CD4-positive, CD25-positive, alpha-beta regulatory T cell (primary cell): ENCODE results near the gene CHP1. TPM values are rescaled to one million over a fixed set of nuclear protein-coding genes. Genes with fewer than 3 reads are reported as not detected.
A peak's percentile ranks its signal among the peaks of the same experiment; 100 is the strongest.
"Not testable (repeated sequence)": the region's sequence is repeated elsewhere in the genome, so short reads cannot be mapped to it uniquely, and the experiment has no call there.

Experiments used
- ATAC-seq, 2 donors: fragments of 150-1000 bp; cut with Tn5 transposase; one replicate each; pipeline ENCODE4 v1.10.0; 2021; ENCODE audit warnings: low read depth in 2 of 2, moderate number of reproducible peaks in 2 of 2, moderate library complexity in 1 of 2
- DNase-seq, 3 donors: peaks; one replicate each; pipeline versions ENCODE4 v3.0.0 to v3.0.0-alpha.2; 2012 to 2022; ENCODE audit warnings: mixed read lengths in 1 of 3
- H3K27ac ChIP-seq: one replicate; pipeline ENCODE4 v1.7.0; 2013; ENCODE audit warnings: mild to moderate bottlenecking, low read length; ENCODE audit not compliant: insufficient read depth, poor library complexity, severe bottlenecking
- H3K27me3 ChIP-seq: one replicate; pipeline ENCODE4 v1.7.0; 2013; ENCODE audit warnings: low read length; ENCODE audit not compliant: control insufficient read depth, insufficient read depth
- H3K36me3 ChIP-seq: one replicate; pipeline ENCODE4 v1.7.0; 2013; ENCODE audit warnings: mild to moderate bottlenecking, low read length, moderate library complexity; ENCODE audit not compliant: control insufficient read depth, insufficient read depth
- H3K4me1 ChIP-seq: 2 replicates; pipeline ENCODE4 v1.7.0; 2013; ENCODE audit warnings: mild to moderate bottlenecking, low read length; ENCODE audit not compliant: insufficient read depth, control insufficient read depth, poor library complexity, severe bottlenecking
- H3K4me3 ChIP-seq: one replicate; pipeline ENCODE4 v1.7.0; 2013; ENCODE audit warnings: low read depth, mild to moderate bottlenecking, low read length, moderate library complexity
- H3K9me3 ChIP-seq, 2 experiments: 1 replicate in 1 of 2; 2 replicates in 1 of 2; pipeline ENCODE4 v1.7.0; 2013; ENCODE audit warnings: low read length in 2 of 2, mild to moderate bottlenecking in 1 of 2, moderate library complexity in 1 of 2; ENCODE audit not compliant: control insufficient read depth in 2 of 2
- H3K27ac Mint-ChIP-seq, 3 donors: one replicate each; pipeline ENCODE4 v1.8.0; 2020 to 2022; ENCODE audit warnings: mild to moderate bottlenecking in 3 of 3, mixed read lengths in 3 of 3, moderate library complexity in 2 of 3
- H3K27me3 Mint-ChIP-seq: one replicate; pipeline ENCODE4 v1.8.0; 2022; ENCODE audit warnings: mild to moderate bottlenecking, mixed read lengths
- H3K36me3 Mint-ChIP-seq: one replicate; pipeline ENCODE4 v1.8.0; 2020; ENCODE audit warnings: mixed read lengths
- H3K4me1 Mint-ChIP-seq, 4 donors: one replicate each; pipeline ENCODE4 v1.8.0; 2020 to 2022; ENCODE audit warnings: mixed read lengths in 4 of 4, mild to moderate bottlenecking in 1 of 4
- H3K4me3 Mint-ChIP-seq, 4 donors: one replicate each; pipeline ENCODE4 v1.8.0; 2020 to 2022; ENCODE audit warnings: mild to moderate bottlenecking in 4 of 4, mixed read lengths in 4 of 4, moderate library complexity in 3 of 4
- H3K9me3 Mint-ChIP-seq, 7 donors: one replicate each; pipeline ENCODE4 v1.8.0; 2020 to 2022; ENCODE audit warnings: mixed read lengths in 7 of 7, mild to moderate bottlenecking in 3 of 7, moderate library complexity in 2 of 7
- polyA plus RNA-seq, 4 donors: library from polyadenylated mRNA; unstranded; fragments of 300-500 nt; fragmentation: Illumina TruSeq; gene quantifications; one replicate each; pipeline ENCODE4 v1.2.3, GENCODE V29; 2021
- total RNA-seq: library from RNA; stranded (reverse); gene quantifications from one replicate; pipeline ENCODE4 v1.2.3, GENCODE V29; 2022

Gene CHP1
- total and polyA plus RNA-seq, 5 donors from 2014 or later: 17.9 to 34.7 (median 20.2) TPM

DNA sequence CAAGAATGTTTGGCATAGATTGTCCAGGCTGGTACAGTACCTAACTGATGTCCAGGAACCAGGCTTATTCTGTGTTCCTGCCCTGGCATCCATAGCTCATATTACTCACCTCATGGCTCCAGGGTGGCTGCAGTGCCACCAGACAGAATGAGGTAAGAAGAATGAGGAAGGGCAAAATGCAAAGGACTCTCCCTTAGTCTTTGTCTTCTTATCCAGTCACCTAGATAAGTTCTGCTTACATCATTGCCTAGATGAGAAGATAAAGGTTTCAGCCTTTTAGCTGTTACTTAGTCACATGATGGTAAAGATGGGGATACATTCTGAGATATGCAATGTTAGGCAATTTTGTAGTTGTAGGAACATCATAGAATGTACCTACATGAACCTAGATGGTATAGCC lies 45.8 kb downstream of the CHP1 start:
- H3K27ac Mint-ChIP-seq: no peak overlapping the region
- peaks cover 22% of the 10 kb centered on the region for H3K36me3 Mint-ChIP-seq
- no peaks in the 10 kb centered on the region for H3K9me3 Mint-ChIP-seq
- no peaks in the 10 kb centered on the region for H3K27me3 Mint-ChIP-seq
- no peaks in the 10 kb centered on the region for H3K9me3 ChIP-seq
- H3K36me3 ChIP-seq: peaks cover 8% of the 10 kb centered on the region
- DNase-seq (no peak), ATAC-seq (no peak)
- H3K4me3 ChIP-seq: no peak overlapping the region
- no peak overlapping the region for H3K27ac ChIP-seq
- no peak overlapping the region for H3K4me3 Mint-ChIP-seq
- H3K27me3 ChIP-seq: no peaks in the 10 kb centered on the region
- H3K4me1 ChIP-seq: no peaks in the 10 kb centered on the region
- H3K4me1 Mint-ChIP-seq: no peaks in the 10 kb centered on the region

- no peaks in the 10 kb centered on the region for H3K27me3 ChIP-seq
- H3K9me3 Mint-ChIP-seq: no peaks in the 10 kb centered on the region
- H3K4me3 ChIP-seq: no peak overlapping the region
- H3K4me1 ChIP-seq: peaks cover 7% of the 10 kb centered on the region
- H3K36me3 ChIP-seq: peaks cover 7% of the 10 kb centered on the region
- H3K4me1 Mint-ChIP-seq: peaks cover under 1 to 10% (median 6%) of the 10 kb centered on the region in 4 donors
- H3K36me3 Mint-ChIP-seq: peaks cover 22% of the 10 kb centered on the region
- DNase-seq: no peak
- no peaks in the 10 kb centered on the region for H3K9me3 ChIP-seq
- no peak for ATAC-seq
- H3K27ac Mint-ChIP-seq: no peak overlapping the region
- H3K27ac ChIP-seq: no peak overlapping the region
- no peaks in the 10 kb centered on the region for H3K27me3 Mint-ChIP-seq
- no peak overlapping the region for H3K4me3 Mint-ChIP-seq
Measured at GRCh38 chr15:41278319-41278718, 47.3 kb downstream of the CHP1 start.

DNA sequence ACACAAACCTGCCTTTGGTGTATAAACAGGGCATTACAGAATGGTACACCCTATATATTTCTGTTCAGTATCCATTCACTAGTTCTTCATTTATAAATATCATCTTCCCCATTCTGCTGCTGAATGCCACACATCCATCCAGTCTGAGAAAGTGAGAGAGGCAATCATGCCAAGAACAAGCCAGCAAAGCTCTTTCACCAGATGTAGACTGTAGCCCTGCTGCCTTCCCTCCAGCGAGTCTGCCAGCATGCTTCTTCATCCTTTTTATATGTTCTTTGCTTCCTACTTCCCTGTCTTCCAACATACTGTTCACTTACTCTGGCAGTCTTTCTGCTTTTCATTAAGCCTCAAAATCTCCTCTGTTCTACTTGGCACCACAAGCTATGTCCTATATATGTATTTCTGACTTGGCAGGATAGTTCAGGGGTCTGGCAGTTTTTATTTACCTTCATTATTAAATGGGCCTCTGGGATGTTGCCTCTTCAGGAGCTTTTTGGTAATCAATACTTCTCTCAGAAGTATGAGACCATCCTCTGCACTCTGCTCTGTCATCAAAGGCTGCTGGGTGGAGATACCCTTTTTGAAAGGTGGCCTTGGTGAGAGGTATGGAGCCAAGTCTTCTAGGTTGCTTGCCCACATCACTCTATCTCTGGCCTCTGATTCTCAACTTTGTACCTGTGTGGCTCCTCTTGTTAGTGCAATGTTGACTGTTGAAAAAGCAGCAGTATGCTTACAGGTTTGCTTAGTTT lies 48.6 kb downstream of the CHP1 start:
- peaks cover 4% of the 10 kb centered on the region for H3K27me3 Mint-ChIP-seq
- H3K27me3 ChIP-seq: no peaks in the 10 kb centered on the region
- no peak for ATAC-seq
- H3K4me1 Mint-ChIP-seq: peaks cover 5 to 18% (median 9%) of the 10 kb centered on the region in 4 donors
- H3K9me3 Mint-ChIP-seq: no peaks in the 10 kb centered on the region
- H3K27ac ChIP-seq: no peak overlapping the region
- H3K4me3 ChIP-seq: no peak overlapping the region
- peaks cover 5% of the 10 kb centered on the region for H3K36me3 ChIP-seq
- H3K4me1 ChIP-seq: peaks cover 13% of the 10 kb centered on the region
- peak overlapping the region in 1 of 3 donors; percentile 85 for H3K27ac Mint-ChIP-seq
- H3K9me3 ChIP-seq: no peaks in the 10 kb centered on the region
- no peak overlapping the region for H3K4me3 Mint-ChIP-seq
- H3K36me3 Mint-ChIP-seq: peaks cover 17% of the 10 kb centered on the region
- DNase-seq: no peak

- Mint-ChIP-seq H3K4me1 (peaks cover 10 to 31% (median 20%) of the 10 kb centered on the region in 4 donors), H3K27me3 (peaks cover 5% of the 10 kb centered on the region), H3K4me3 (peak overlapping the region in 1 of 4 donors; percentile 37), H3K36me3 (peaks cover 25% of the 10 kb centered on the region), H3K27ac (no peak overlapping the region), H3K9me3 (no peaks in the 10 kb centered on the region)
- no peaks in the 10 kb centered on the region for H3K9me3 ChIP-seq
- no peak overlapping the region for H3K27ac ChIP-seq
- peaks cover 13% of the 10 kb centered on the region for H3K36me3 ChIP-seq
- no peak for DNase-seq
- H3K27me3 ChIP-seq: no peaks in the 10 kb centered on the region
- H3K4me1 ChIP-seq: peaks cover 29% of the 10 kb centered on the region
- no peak for ATAC-seq
- H3K4me3 ChIP-seq: no peak overlapping the region
Measured at GRCh38 chr15:41281236-41281635, 50.2 kb downstream of the CHP1 start.

GRCh38 chr15:41282436-41282835 lies 51.4 kb downstream of the CHP1 start:
- peak overlapping the region; percentile 99 for H3K27ac Mint-ChIP-seq
- H3K36me3 Mint-ChIP-seq: peaks cover 30% of the 10 kb centered on the region
- Histone ChIP-seq H3K36me3 (peaks cover 25% of the 10 kb centered on the region), H3K4me1 (peaks cover 41% of the 10 kb centered on the region), H3K27ac (peak overlapping the region; percentile 92)
- H3K27me3 ChIP-seq, H3K9me3 ChIP-seq, H3K27me3 Mint-ChIP-seq, DNase-seq, H3K9me3 Mint-ChIP-seq, ATAC-seq, H3K4me3 ChIP-seq: not testable (repeated sequence)
- H3K4me3 Mint-ChIP-seq: peak overlapping the region in 3 of 4 donors; percentile 95 to 97 (median 96)
- peaks cover 10 to 43% (median 30%) of the 10 kb centered on the region in 4 donors for H3K4me1 Mint-ChIP-seq

DNA sequence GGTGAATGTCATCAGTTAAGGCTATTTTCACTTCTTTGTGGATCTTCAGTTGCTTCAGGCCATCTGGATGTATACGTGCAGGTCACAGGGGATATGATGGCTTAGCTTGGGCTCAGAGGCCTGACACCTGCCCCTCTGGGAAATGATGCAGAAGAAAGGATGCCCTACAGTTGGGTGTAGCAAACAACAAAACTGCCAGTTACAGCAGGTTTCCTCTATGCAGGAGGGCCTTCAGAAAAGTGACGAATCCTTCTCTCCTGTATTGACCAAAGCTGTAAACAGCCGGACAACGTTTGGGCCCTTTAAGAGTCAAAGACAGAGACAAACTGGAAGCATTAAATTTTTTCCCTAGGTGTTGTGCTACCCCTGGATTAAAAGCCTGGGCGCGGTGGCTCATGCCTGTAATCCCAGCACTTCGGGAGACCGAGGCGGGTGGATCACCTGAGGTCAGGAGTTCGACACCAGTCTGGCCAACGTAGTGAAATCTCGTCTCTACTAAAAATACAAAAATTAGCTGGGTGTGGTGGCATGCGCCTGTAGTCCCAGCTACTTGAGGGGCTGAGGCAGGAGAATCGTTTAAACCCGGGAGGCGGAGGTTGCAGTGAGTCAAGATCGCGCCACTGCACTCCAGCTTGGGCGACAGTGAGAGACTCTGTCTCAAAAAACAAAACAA lies 52.0 kb downstream of the CHP1 start:
- Mint-ChIP-seq H3K4me3 (peak overlapping the region; percentile 87 to 97 (median 96)), H3K4me1 (peaks cover 10 to 49% (median 33%) of the 10 kb centered on the region in 4 donors), H3K36me3 (peaks cover 32% of the 10 kb centered on the region), H3K27ac (peak overlapping the region; percentile 99)
- peak in 1 of 3 donors; percentile 36 for DNase-seq
- not testable (repeated sequence) for H3K27me3 ChIP-seq, ATAC-seq, H3K9me3 Mint-ChIP-seq, H3K27me3 Mint-ChIP-seq, H3K9me3 ChIP-seq
- Histone ChIP-seq H3K4me3 (peak overlapping the region; percentile 37), H3K27ac (peak overlapping the region; percentile 92), H3K4me1 (peaks cover 48% of the 10 kb centered on the region), H3K36me3 (peaks cover 26% of the 10 kb centered on the region)

DNA sequence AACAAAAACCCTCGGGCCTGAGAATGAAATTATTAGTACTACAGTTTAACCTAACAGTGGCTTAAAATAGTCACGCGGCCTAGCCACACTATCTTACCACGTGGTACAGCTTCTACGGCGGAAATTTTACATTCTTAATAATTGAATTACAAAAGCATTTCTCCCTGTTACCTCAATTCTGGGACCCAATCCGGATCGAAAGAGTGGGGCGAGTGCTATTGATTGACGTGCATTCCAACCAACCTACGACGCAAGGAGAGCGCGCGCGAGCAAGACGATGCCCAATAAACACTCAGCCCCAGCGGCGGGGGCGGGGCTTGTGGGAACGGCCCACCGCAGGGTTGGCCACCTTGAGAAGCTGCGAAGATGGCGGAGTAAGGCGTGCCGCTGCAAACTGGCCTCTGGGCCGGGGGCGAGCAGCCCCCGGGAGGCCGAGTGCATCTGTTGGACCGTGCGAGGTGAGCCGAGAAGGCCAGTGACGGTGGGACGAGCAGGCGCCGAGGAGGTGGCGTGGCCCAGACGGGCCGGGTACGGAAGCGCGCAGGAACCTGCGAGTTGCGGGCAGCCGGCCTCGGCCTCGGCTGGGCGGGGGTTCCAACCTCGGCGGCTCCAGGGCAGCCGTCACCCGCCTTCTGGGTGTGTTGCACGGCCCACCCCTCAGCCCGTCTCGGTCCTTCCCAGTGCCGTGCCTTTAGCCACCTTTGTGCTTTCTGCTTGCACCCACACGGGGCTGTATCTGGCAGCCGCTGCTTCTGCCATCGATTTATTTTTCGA lies 52.8 kb downstream of the CHP1 start:
- peaks cover 34% of the 10 kb centered on the region for H3K36me3 ChIP-seq
- Mint-ChIP-seq H3K36me3 (peaks cover 34% of the 10 kb centered on the region), H3K27me3 (peaks cover 5% of the 10 kb centered on the region), H3K9me3 (no peaks in the 10 kb centered on the region), H3K4me1 (peaks cover 10 to 56% (median 40%) of the 10 kb centered on the region in 4 donors), H3K27ac (peak overlapping the region; percentile 99), H3K4me3 (peak overlapping the region; percentile 87 to 97 (median 96))
- H3K27me3 ChIP-seq: no peaks in the 10 kb centered on the region
- DNase-seq (peak; percentile 96 to 100 (median 98)), ATAC-seq (peak; percentile 95 to 96)
- H3K9me3 ChIP-seq: no peaks in the 10 kb centered on the region
- peaks cover 54% of the 10 kb centered on the region for H3K4me1 ChIP-seq
- peak overlapping the region; percentile 95 for H3K4me3 ChIP-seq
- H3K27ac ChIP-seq: peak overlapping the region; percentile 92
